OCI-LY1 (cell line): ENCODE measurements around the gene LMX1A.

ENCODE experiments used
- H2AFZ ChIP-seq: fragments of 200-600 bp; sonication (generic), shearing (Covaris generic); 2 replicates; pipeline ENCODE4 v1.6.0; 2014; ENCODE audit warnings: antibody characterized with exemption, mild to moderate bottlenecking, low read length
- H3F3A ChIP-seq: fragments of 200-600 bp; sonication (generic), shearing (Covaris generic); 2 replicates; pipeline ENCODE4 v1.6.0; 2014; ENCODE audit warnings: mild to moderate bottlenecking, antibody characterized with exemption, low read length, moderate library complexity; ENCODE audit not compliant: insufficient read depth
- H3K27ac ChIP-seq: fragments of 200-600 bp; sonication (generic); 2 replicates; pipeline ENCODE4 v1.5.1; 2014; ENCODE audit warnings: low read length, mixed run types, mild to moderate bottlenecking, low read depth; ENCODE audit not compliant: poor library complexity, severe bottlenecking
- H3K27me3 ChIP-seq: fragments of 200-600 bp; sonication (generic); 2 replicates; pipeline ENCODE4 v1.6.0; 2014; ENCODE audit warnings: antibody characterized with exemption, mild to moderate bottlenecking, low read length, moderate library complexity; ENCODE audit not compliant: insufficient read depth
- H3K36me3 ChIP-seq: fragments of 200-600 bp; sonication (generic); 2 replicates; pipeline ENCODE4 v1.6.1; 2014; ENCODE audit warnings: mild to moderate bottlenecking, antibody characterized with exemption, low read length, moderate library complexity, mixed read lengths; ENCODE audit not compliant: insufficient read depth
- H3K4me1 ChIP-seq: fragments of 200-600 bp; sonication (generic); 2 replicates; pipeline ENCODE4 v1.5.1; 2014; ENCODE audit warnings: mild to moderate bottlenecking, low read length, moderate library complexity; ENCODE audit not compliant: insufficient read depth, severe bottlenecking
- H3K4me2 ChIP-seq: fragments of 200-600 bp; sonication (generic), shearing (Covaris generic); 2 replicates; pipeline ENCODE4 v1.6.1; 2014; ENCODE audit warnings: low read length
- H3K4me3 ChIP-seq: fragments of 200-600 bp; sonication (generic); 2 replicates; pipeline ENCODE4 v1.5.1; 2014; ENCODE audit warnings: low read length, low read depth, mild to moderate bottlenecking, mixed read lengths; ENCODE audit not compliant: poor library complexity, severe bottlenecking
- H3K79me2 ChIP-seq: fragments of 200-600 bp; shearing (Covaris generic); 2 replicates; pipeline ENCODE4 v1.6.1; 2016; ENCODE audit warnings: mixed run types, low read length, mixed read lengths; ENCODE audit not compliant: insufficient read depth
- H3K9ac ChIP-seq: fragments of 200-600 bp; sonication (generic), shearing (Covaris generic); 2 replicates; pipeline ENCODE4 v1.6.1; 2014; ENCODE audit warnings: mild to moderate bottlenecking, low read length, mixed read lengths
- H3K9me2 ChIP-seq: fragments of 200-600 bp; sonication (generic), shearing (Covaris generic); 2 replicates; pipeline ENCODE4 v1.6.1; 2014; ENCODE audit warnings: low read depth, mild to moderate bottlenecking, low read length, mixed read lengths
- H3K9me3 ChIP-seq: fragments of 200-600 bp; shearing (Covaris generic); 2 replicates; pipeline ENCODE4 v1.6.1; 2014; ENCODE audit warnings: low read length, mixed read lengths
- H4K20me1 ChIP-seq: fragments of 200-600 bp; sonication (generic), shearing (Covaris generic); 2 replicates; pipeline ENCODE4 v1.6.0; 2016; ENCODE audit warnings: mild to moderate bottlenecking, low read length; ENCODE audit not compliant: insufficient read depth
- CTCF ChIP-seq: fragments of 200-600 bp; sonication (generic), shearing (Covaris generic); IDR thresholded peaks from 2 replicates; pipeline ENCODE4 v1.5.1; 2017; ENCODE audit warnings: mild to moderate bottlenecking, antibody characterized with exemption, low read length, moderate library complexity, mixed read lengths
- EZH2 ChIP-seq: fragments of 200-600 bp; sonication (generic), shearing (Covaris generic); IDR thresholded peaks from 2 replicates; pipeline ENCODE4 v1.8.0; 2017; ENCODE audit warnings: borderline replicate concordance, mixed run types, mild to moderate bottlenecking, antibody characterized with exemption, low read length, moderate library complexity, mixed read lengths

Gene LMX1A

GRCh38 chr1:165375623-165376022 is 19.1 kb upstream of the LMX1A start:
- Histone ChIP-seq H3F3A (no peaks in the 10 kb centered on the region), H3K9me3 (no peaks in the 10 kb centered on the region), H3K79me2 (no peaks in the 10 kb centered on the region), H3K36me3 (no peaks in the 10 kb centered on the region), H3K9ac (no peak overlapping the region), H3K27ac (no peak overlapping the region), H3K27me3 (no peaks in the 10 kb centered on the region; the same call in 1 of the 2 replicates), H3K4me3 (no peak overlapping the region), H2AFZ (no peak overlapping the region), H3K9me2 (no peaks in the 10 kb centered on the region), H3K4me2 (no peak overlapping the region), H4K20me1 (no peaks in the 10 kb centered on the region), H3K4me1 (no peaks in the 10 kb centered on the region)
- TF ChIP-seq EZH2 (no peak), CTCF (no peak)

- no peak overlapping the region for H3K4me2 ChIP-seq
- H4K20me1 ChIP-seq, result no peaks in the 10 kb centered on the region
- no peak overlapping the region for H2AFZ ChIP-seq
- TF ChIP-seq EZH2 (no peak), CTCF (no peak)
- no peaks in the 10 kb centered on the region for H3K4me1 ChIP-seq
- no peaks in the 10 kb centered on the region for H3F3A ChIP-seq
- H3K9me3 ChIP-seq, result no peaks in the 10 kb centered on the region
- no peaks in the 10 kb centered on the region; the same call in 1 of the 2 replicates for H3K27me3 ChIP-seq
- H3K9ac ChIP-seq, result no peak overlapping the region
- no peaks in the 10 kb centered on the region for H3K36me3 ChIP-seq
- H3K79me2 ChIP-seq, result no peaks in the 10 kb centered on the region
- H3K9me2 ChIP-seq, result no peaks in the 10 kb centered on the region
- H3K27ac ChIP-seq, result no peak overlapping the region
- H3K4me3 ChIP-seq, result no peak overlapping the region
These were observed 15.2 kb upstream of the LMX1A start for GRCh38 chr1:165371588-165372225.

- Histone ChIP-seq H3K4me2 (no peak overlapping the region), H3F3A (no peaks in the 10 kb centered on the region), H2AFZ (no peak overlapping the region), H3K9me2 (no peaks in the 10 kb centered on the region), H3K27me3 (no peaks in the 10 kb centered on the region), H3K4me3 (no peak overlapping the region), H4K20me1 (no peaks in the 10 kb centered on the region), H3K9me3 (no peaks in the 10 kb centered on the region), H3K9ac (no peak overlapping the region), H3K36me3 (no peaks in the 10 kb centered on the region), H3K79me2 (no peaks in the 10 kb centered on the region), H3K27ac (no peak overlapping the region), H3K4me1 (no peaks in the 10 kb centered on the region)
- TF ChIP-seq CTCF (peak; percentile 85), EZH2 (no peak)
These were observed 12.8 kb upstream of the LMX1A start for GRCh38 chr1:165369255-165369848.
